ENCODE results near the gene SC5D.

The SC5D gene

DNA sequence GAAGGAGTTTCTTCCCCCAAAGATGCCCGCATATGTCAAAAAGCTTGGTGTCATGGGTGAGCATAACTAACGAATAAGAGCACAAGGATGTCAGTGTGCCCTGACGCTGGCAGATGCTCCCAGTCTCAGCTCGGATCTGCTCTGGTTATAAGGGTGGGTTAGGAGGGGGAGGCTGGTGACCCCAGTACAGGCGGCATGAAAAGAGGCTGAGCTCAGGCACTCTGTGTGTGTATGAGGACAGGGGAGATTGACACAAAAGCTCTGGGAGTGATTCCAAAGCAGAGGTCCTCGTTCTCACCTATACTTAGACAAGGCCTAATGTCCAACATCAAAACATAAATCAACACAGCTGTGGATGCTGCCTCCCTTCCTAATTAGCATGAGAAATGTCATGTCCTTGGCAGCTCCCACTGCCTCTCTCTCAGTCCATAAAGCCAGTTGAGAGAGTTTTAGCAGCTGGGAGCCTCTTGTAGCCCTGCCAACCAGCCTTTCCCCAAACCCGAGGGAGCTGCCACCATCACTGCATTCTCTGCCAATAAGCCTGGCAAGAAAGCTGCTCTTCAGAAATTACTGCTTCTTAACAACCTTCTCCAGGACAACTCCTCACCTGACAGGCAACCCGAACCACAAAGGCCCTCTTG, 59.8 kb downstream of the SC5D start:
- no peak for DNase-seq (ENCODE audit: low read depth in 2 of 3, low spot score in 1 of 3)

DNA sequence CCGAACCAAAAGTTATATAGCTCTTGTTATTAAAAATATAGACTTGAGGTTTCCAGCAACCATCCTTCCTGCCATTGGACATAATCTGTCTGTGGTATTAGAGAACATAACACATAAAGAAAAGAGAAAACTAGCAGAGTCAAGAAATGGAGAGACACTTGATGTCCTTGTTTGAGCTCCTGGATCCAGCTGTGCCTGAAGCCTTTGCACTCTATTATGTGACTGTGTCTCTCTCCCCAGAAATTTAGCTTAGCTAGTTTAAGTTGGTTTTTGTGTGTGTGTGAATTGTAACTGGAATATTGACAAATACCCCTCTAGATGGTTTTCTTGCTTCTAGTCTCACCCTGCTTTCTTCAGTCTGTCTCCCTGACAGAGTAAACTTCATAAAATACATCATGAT, 61.6 kb downstream of the SC5D start:
- DNase-seq (ENCODE audit: low read depth in 2 of 3, low spot score in 1 of 3) = no peak

DNA sequence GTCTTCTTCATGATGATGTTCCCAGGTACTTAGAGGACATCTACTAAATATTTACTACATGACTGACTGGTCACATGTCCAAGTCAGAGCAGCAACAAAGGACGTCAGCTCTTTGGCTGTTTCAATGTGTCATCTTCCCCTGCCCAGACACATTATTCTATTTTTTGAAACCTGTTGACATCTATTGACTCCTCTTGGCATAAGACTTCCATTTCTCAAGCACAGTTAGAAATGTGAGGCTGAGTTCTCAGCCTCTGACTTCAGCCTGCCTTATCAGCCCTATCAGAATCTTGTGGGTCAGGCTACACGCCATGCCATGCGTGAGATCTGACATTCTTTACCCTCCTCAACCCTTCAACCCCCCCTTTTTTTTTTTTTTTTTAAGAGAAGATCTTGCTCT, 63.8 kb downstream of the SC5D start:
- DNase-seq (ENCODE audit: low read depth in 2 of 3, low spot score in 1 of 3) = no peak
